Fibroblast of skin of left quadriceps (primary cell): ENCODE data around the gene NRCAM.

Experiments used
- DNase-seq, 2 experiments: peaks; one replicate each; pipeline ENCODE4 v3.0.0-alpha.2; 2013; ENCODE audit warnings: low read depth in 2 of 2

NRCAM gene

DNA sequence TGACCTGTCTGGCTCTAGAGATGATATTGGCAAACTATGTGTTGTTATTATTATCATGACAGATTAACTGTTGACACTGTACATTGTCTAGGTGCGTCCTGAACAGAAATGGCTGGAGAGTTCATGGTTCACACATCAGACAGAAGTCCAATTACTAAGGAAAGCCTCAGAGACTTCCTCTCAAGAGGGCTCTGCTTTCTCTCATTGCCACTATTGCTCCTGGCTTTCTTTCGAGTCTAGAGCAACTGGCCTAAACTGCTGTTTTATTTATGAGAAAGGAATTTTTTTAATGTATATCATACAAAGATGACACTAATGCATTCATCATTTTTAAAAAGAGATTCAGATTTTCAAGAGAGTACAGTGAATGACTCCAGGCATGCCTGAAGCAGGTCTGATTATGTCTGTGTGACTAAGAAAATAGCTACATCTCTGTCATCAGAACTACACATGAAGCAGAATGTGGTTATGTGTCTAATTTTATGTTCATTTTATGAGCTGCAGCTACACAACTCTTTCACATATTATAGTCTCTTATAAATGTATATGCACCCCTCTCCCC, 30.4 kb downstream of the NRCAM start:
- no peak for DNase-seq

DNA sequence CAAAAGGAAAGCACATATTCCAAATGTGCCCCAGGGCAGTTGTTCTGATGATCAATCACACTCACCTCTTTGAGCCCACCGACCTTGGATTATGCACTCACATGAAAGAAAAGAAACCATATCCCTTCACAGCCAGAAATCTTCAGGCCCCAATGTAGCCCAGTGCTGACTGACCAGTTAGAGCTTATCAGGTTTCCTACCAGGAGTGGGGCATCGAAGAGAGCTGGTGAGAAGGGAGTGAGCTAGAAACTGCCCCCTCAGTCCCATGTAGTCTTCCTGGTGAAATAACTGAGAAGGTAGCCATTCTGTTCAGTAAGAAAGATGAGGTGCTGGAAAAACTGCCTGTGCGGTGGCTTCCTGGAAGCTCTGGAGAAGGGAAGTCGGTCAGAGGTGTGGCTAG, 32.2 kb downstream of the NRCAM start:
- DNase-seq = no peak

DNA sequence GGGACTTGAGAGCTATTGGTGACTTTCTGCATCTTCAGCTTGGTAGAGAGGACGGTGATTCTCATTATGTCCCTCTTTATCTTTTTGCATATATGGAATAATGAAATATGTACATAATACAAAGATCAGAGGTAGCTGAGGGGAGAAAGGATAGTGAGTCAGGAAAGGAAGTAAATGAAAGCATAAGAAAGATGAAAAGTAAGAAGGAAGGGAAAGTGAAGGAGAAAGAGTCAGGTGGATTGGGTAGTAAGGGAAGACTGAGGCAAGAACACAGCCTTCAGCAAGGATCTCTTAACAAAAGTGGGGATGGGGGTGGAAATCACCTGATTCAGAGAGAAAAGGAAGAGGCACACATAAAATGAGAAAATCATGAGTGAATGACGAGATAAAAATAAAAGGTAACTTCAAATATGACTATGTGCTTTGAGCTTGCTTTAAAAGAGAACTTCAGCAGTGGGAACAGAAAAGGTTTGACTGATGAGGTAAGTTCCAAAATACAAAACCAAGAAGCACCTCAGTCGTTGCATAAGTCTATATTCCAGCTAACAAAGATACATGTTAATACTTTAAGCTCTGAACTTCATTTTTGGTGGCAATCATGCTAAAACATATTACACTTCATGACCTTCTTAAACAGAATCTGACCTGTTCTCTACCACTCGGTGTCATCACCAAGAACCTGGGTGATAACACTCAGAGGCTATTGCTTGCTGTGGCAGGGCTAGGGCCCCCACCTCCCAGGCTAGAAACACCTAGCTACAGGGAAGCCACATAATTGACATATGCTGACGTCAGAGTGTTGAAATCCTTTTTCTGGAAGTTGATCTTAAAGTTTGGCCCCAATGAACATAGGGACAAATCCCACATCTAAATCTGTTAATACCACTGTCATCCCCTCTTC, 32.9 kb downstream of the NRCAM start:
- DNase-seq = no peak

DNA sequence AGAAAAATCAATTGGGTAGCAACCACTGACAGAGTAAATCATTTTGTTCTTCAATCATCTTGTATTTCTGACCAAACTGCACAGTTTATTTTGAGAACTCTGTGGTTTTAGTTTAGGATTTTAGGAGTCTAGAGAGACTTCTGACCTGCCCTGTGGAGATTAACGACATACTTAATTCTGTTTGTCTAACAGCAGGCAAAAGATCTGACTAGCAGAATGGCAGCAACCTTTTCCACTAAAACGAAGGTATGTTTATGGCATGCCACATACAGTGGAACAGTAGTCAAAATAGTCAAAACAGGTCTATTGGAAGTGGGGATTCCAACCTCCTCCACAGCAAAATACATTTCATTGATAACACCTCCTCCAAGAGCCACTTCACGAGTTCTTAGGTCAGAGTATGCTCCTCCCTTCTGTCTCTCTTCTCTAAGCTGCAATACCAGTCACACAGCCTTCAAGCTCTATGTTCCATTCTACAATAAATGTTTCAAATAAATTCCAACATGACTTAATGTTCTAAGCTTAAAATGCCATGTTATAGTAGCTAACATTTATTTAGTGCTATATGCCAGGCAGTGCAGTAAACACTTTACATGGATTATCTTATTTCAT, 34.4 kb downstream of the NRCAM start:
- DNase-seq = no peak

DNA sequence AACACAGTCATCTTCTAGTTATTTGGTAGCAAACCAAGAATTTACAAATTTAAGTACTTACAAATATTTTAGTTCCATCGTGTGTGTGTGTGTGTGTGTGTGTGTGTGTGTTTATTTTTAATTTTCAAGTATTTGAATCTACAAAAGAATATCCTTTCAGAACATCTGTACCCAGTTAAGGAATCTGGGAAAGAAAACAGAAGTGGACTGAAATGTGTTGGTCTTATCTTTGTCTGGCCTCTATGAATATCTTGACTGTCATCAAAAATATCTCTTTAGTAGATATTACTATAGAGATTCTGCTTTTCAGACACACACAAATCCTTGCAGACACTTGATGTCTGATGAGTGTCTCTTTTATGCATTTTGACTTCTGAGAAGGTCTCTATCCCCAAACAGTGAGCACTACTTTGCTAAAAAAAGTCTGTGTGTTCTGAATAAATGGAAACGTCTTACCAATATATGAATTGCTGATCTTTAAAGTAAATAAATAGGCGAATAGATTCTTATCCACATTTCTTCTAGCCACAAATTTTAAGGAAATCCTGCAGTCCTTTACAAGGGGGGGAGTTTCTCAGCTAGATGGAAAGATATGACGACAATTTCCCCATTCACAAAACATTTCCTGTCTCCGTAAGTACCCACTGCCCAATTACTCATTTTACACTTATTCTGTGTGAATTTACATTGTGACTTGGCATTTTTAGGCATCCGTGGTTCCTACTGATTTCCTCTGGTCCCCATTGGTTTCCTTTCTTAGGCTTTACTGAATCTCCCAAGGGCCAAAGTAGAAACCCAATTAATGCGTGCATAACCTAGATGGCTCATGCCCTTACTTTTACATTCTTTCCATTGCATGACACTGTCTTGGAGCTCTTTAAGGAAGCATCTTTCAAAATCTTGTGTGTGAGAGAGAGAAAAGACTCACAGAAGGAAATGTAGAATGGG, 36.0 kb downstream of the NRCAM start:
- no peak for DNase-seq

DNA sequence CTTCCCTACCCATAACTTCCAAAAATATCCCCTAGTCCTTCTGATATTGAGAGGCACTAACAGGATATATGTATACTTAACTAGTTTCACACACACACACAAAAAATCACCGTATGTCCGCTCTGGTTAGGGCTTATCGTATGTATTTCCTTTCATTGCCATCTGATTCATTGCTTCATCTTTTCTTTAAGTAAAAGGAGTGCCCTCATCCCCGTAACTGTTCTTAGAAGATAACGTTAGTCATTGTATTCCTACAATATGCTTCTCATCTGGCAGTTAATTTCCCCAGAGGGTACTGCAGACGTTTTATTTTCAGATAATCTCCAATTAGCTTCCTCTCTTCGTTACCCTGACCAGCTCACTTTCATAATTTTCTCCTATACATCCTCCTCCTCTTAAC, 37.3 kb downstream of the NRCAM start:
- no peak for DNase-seq

DNA sequence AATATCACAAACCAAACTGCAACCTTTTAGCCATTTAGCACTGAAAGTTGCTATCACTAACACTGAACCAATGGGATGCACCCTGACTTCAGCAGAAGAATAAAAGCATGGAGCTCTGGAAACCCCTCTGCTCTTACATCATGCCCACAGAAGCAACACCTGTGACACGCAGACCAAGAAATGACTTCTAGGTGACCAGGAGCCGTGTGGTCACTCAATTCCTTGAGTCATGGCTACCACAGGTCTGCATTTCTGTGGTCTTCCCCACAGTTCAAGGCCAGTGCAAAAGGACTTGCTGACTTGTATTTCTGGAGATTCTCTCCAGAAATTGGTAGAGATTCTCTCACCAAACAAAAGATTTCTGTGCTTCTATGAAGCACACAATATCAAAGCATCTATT, 38.3 kb downstream of the NRCAM start:
- no peak for DNase-seq

DNA sequence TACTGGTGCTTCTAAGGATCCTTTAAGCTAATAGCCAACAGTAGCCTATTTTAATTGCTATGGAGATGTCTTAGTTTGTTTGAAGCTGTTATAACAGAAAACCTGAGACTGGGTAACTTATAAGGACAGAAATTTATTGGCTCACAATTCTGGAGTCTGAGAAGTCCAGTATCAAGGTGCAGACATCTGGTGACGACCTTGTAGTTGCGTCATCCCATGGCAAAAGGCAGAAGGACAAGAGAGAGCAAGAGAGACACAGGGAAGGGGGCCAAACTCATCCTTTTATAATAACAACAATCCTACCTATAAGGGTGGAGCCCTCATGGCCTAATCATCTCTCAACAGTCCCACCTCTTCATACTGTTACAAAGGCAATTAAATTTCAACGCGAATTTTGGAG, 39.1 kb downstream of the NRCAM start:
- no peak for DNase-seq

DNA sequence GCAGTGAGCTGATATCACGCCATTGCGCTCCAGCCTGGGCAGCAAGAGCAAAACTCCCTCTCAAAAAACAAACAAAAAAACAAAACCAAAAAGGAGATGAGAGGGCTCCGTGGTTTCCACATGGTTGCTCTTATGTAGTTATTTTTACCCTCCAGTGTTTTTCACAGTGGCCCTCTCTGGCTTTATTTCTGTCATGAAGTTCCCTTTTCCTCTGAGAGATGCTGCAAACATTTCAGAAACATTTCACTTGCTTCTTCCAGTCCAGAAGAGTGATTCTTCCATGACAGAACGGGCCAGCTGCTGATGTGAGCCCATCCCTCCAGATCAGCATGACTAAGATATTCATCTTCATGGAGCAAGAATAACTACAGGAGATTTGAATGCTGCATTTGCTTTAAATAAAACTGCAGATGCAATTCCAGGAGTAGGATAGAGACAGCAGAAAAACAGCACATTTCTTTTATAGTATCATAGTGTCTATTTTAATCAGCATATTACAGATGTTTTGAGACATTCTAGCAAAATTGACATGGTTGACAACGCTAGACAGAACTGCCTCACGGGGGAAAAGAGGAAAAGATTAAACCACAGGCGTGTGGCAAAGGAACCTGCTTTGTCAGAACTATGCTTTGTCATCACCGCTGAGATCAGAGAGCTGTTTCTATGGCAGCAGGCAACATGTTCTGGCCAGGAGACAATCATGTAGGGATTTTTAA, 40.3 kb downstream of the NRCAM start:
- no peak for DNase-seq

DNA sequence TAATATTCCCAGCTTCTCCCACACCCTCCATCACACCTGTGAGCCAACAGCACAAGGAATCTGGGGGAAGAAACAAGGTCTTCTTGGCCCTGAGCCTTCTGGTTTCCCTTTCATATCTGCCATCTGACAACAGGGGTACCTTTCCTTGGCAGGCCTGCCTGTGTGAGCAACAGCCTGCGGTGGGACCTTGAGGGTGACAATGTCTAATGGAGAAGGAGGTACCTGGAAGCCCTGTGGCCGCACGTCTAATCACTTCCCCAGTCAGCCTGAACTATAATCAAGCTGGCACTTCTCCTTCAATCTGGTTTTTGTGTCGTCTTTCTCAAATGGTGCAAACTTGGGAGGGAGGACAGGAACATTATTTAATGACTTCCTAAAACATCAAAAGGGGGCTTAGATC, 41.2 kb downstream of the NRCAM start:
- no peak for DNase-seq

DNA sequence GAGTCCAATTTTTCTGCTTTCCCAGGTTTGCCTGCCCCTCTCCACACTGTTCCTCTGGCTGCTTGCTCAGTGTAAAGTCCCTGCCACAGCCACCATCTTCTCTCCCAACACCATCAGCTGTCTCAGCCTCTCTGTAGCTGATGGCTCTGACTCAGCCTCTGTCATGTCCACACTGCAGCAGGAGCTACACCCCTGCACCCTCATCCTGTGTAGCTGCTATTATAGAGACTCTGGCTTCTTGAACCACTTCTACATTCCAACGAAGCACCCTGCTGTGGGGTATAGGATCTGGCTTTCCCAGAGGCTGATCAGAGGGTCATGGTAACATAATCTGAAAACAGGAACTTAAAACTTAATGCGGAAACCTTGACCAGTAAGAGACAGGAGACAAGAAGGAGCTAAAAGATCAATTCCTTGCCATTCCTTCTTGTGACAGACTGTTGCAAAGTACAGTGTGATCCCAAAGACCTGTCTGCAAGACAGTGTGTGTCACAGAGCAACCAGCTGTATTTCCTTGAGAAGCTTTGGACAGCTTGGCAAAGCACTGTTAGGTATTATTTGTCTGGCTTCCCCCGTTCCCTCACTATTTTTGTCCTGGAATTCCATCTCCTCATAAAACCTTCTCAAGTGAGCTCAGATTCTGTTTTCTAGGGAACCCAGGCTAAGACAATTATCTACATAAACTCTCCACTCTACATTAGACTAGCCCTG, 42.3 kb downstream of the NRCAM start:
- no peak for DNase-seq

DNA sequence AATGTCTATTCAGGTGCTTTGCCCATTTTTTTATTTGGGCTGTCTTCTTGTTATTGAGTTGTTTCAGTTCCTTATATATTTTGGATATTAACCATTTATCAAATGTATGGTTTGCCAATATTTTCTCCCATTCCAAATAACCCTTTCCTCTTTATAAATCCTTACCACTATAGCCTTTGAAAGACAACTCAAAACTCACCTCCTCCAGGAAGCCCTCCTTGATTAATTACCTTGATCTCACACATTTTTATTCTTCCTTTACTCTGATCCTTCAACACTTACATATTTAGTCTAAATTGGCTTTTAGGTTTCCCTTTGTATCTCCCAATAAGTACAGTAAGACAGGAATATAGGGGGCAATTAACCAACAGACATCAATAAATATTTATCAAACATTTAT, 42.9 kb downstream of the NRCAM start:
- no peak for DNase-seq

DNA sequence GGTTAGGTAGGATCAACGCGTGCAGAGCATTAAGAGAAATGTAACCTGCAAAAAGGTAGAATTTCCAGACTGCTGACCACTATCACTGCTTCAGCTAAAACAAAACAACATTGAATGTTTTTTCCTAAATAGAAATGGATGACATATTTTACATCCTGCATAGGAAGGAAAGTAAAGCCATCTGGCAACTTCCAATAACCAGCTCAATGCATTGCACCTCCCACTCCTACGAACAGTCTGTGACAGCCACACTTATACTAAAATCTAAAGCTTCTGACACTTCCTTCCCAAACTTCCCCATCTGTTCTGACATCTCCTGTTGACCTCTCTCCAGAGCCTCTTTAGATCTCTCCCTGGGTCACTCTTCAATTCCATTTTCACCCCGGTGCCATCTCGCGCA, 47.1 kb downstream of the NRCAM start:
- no peak for DNase-seq

DNA sequence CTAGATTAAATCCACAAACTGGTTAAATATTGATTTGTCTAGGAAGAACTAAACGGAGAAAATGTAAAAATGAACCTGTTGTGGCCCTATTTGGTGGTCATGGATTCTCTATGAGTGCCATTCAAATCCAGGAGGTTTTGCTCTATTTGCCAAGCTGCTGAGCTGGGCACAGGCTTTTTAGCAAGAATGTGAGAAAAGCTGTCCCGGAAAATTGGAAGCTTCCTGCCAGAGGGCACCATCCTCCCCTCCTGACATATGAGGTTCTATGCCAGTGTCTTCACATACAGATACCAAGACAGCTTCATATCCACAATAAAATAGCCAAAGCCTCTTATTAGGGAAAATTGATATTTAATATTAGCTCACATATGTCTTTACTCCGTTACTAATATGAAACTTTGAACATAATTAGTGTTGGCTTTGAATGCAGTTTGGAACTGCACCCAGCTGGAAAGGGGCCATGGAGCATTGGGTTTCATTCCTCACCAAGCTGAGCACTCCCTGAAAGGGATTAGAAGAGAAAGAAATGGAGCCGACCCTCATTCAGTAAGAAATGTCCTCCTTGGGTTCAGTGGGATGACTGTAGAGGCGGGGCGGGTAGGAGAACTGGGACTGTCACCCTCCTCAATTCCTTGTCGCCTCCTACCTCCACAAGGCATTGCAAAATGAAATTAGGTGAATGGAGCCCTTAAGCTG, 47.8 kb downstream of the NRCAM start:
- no peak for DNase-seq

DNA sequence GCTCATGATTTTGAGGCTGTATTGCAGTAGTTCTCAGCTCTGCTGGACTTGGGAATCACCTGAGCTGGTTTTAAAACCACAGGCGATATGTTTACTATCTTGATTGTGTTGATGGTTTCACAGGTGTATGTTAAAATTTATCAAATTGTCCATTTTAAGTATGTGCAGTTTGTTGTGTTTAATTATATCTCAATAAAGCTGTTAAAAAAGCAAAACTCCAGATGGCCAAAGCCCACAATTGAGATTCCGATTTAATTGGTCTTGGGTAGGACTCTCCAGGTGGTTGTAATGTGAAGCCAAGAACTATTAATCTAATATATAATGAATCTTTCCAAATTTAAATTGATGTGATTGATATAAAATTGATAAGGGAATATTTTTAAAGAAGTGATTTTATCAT, 48.6 kb downstream of the NRCAM start:
- no peak for DNase-seq

DNA sequence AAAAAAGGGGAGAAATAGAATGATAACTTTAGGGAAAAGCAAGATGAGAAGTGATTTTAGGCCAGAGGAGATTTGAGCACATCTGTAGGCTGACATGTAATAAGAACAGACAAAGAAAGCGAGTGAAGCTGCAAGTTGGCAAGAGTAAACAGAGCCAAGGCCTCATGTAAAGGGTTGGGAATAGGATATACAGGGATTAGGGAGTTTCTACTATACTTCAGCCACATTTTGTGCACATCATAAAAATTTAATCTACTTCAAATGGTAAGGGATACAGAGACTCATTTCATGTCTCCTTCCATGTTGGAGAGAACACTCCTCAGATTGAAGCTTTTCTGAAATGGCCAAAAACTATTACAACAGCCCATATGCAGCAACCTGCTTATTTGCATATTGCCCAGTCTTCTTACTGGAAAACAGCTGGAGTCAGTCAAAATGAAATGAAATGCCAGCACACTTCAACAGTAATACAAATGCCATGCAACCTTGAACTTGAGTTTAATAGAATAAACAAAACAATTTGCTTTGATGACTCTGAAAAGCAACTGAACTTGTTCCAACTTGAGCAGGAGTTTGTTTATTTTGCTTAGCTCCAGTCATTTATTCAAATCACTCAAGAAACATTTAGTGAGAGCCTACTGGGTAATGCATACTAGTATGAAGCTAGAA, 49.9 kb downstream of the NRCAM start:
- no peak for DNase-seq

DNA sequence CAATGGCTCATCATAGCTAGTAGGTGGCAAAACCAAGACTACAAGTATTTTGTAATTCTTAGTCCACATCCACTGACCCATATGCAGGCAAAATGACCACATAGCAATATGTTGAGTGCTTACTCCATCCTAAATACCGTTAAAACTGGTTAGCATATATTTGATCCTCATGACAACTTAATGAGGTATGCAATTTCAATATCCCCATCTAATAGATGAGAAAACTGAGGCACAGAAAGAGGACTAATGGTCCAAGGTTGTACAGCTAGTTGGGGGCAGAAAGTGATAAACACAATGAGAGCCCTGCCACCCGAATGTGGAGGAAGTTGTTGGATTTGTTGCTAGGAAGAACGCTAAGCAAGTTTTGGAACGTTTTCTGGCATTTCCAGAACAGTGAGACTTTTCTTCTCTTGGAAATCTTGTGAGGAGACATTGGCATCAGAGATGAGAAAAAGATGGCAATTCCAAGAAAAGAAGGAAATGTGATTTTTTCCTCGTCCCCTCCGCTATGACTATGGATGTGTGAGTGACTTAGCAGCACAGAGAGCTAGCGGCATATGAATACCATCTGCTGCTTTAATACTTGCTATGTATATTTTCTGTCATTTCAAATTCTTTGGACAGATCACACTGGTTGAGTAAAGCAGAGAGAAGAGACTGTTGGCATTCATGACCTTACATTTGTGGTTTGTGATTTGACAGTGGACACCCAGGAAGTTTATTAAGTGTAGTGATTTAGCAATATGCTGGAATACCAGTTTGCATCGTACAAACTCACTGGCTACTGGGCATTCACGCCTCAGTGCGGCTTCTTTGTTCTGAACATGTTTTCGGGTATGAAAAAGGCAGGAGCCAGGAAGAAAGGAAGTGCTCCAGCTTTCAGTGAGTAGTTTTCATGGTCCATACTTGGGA, 51.5 kb downstream of the NRCAM start:
- no peak for DNase-seq

DNA sequence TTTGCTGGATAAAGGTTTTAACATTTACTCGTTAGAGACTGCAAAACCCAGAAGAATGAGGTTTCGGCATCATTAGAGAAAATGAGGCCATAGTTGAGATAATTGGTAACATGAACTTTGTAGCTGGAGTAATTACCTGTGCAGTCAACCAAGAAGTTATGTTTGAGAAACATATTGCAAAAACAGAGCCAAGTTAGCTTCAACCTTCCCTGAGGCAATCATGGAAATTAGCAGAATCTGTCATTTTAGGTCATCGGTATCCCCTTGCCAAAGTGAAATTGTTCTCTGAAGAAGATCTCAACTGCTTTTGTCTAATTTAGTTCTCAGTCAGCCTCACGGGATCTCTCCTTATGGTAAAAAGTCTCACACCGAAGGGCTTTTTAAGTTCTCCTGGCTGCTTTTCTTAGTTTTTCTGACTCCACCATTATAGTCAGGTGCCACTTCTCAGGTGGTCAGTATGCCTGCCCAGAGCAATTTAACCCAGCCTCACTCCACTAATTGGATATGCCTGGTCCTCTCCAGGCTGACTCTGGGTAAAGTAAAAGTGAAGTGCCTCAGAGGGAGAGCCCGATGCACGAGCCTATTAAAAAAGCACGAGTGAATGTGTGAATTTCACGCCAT, 52.5 kb downstream of the NRCAM start:
- DNase-seq = no peak
